Endothelial cell of umbilical vein (primary cell): ENCODE data around the gene INPP5K.

Experiments used
- EZH2 ChIP-seq: IDR thresholded peaks from 2 replicates; pipeline ENCODE4 v1.6.1; 2012; ENCODE audit warnings: borderline replicate concordance, low read depth, mild to moderate bottlenecking, moderate library complexity, low read length, inconsistent platforms; ENCODE audit not compliant: severe bottlenecking
- FOS ChIP-seq: IDR thresholded peaks from 2 replicates; pipeline ENCODE4 v1.6.1; 2011; ENCODE audit warnings: mild to moderate bottlenecking, low read length, moderate library complexity, borderline replicate concordance; ENCODE audit not compliant: insufficient read depth
- GATA2 ChIP-seq: IDR thresholded peaks from 2 replicates; pipeline ENCODE4 v1.7.0; 2011; ENCODE audit warnings: low read depth, mild to moderate bottlenecking, moderate library complexity, mixed read lengths, low read length; ENCODE audit not compliant: insufficient read length, insufficient read depth
- JUN ChIP-seq: IDR thresholded peaks from 2 replicates; pipeline ENCODE4 v1.6.1; 2011; ENCODE audit warnings: borderline replicate concordance, low read depth; ENCODE audit not compliant: insufficient read length, insufficient read depth
- MAX ChIP-seq: IDR thresholded peaks from 2 replicates; pipeline ENCODE4 v1.6.1; 2011; ENCODE audit not compliant: insufficient read depth, insufficient read length
- POLR2AphosphoS5 ChIP-seq: IDR thresholded peaks from 2 replicates; pipeline ENCODE4 v1.6.1; 2012; ENCODE audit warnings: low read depth, mild to moderate bottlenecking, control low read depth, low read length, moderate library complexity; ENCODE audit not compliant: insufficient read depth
- TF ChIP-seq, protein P1 (sequence below), 2 donors: IDR thresholded peaks; 1 replicate in 1 of 2; 2 replicates in 1 of 2; pipeline ENCODE4 v1.5.1; 2011; ENCODE audit warnings: low read length in 2 of 2, mild to moderate bottlenecking in 2 of 2, moderate library complexity in 2 of 2, control low read depth in 1 of 2, inconsistent platforms in 1 of 2, low read depth in 1 of 2; ENCODE audit not compliant: insufficient read depth in 1 of 2; ENCODE audit errors: extremely low read depth in 1 of 2

DNA sequence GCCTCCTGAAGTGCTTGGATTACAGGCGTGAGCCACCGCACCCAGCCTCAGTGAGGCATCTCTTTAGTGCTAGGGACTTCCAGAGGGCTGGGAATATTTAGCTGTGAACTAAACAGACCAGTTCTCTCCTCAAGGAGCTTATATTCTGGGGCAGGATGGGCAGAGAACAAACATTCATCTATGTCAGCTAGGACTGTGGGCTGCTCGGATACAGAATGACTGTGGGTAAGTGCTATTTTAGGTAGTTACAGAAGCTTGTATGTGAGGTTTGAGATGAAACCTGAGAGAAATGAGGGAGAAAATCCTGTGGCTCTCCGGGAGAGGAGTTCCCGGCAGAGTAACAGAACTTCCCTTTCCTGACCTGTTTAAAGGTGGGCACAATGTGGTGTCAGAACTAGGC, 6.2 kb upstream of the INPP5K start:
- TF ChIP-seq MAX (no peak), EZH2 (no peak), GATA2 (no peak), POLR2AphosphoS5 (no peak), FOS (no peak), JUN (no peak)
- TF ChIP-seq, protein P1, sequence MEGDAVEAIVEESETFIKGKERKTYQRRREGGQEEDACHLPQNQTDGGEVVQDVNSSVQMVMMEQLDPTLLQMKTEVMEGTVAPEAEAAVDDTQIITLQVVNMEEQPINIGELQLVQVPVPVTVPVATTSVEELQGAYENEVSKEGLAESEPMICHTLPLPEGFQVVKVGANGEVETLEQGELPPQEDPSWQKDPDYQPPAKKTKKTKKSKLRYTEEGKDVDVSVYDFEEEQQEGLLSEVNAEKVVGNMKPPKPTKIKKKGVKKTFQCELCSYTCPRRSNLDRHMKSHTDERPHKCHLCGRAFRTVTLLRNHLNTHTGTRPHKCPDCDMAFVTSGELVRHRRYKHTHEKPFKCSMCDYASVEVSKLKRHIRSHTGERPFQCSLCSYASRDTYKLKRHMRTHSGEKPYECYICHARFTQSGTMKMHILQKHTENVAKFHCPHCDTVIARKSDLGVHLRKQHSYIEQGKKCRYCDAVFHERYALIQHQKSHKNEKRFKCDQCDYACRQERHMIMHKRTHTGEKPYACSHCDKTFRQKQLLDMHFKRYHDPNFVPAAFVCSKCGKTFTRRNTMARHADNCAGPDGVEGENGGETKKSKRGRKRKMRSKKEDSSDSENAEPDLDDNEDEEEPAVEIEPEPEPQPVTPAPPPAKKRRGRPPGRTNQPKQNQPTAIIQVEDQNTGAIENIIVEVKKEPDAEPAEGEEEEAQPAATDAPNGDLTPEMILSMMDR (IDR thresholded peaks at IDR 0.05; ENCODE audit: extremely low read depth in 1 of 2, insufficient read depth in 1 of 2, low read depth in 1 of 2, low read length in 2 of 2): no peak
